H1 (cell line): ENCODE data around the gene FERMT2. TPM values are rescaled to one million over a fixed set of nuclear protein-coding genes. Genes with fewer than 3 reads are reported as not detected.

Source experiments
- CTCF ChIA-PET: fragments of 300-600 bp; sonication (Branson Sonifier 250); formaldehyde crosslinking; loops from one replicate; lab custom pipeline; 2021; ENCODE audit not compliant: partially characterized antibody; lab: Charles Lee
- POLR2A ChIA-PET: fragments of 300-600 bp; sonication (Branson Sonifier 250); formaldehyde crosslinking; loops from one replicate; lab custom pipeline; 2021; ENCODE audit warnings: inconsistent platforms; ENCODE audit not compliant: partially characterized antibody; lab: Charles Lee
- DNase-seq, 2 experiments: peaks; one replicate each; pipeline versions ENCODE4 v3.0.0 to v3.0.0-alpha.2; 2010 to 2022; ENCODE audit warnings: low spot score in 2 of 2, low read depth in 1 of 2, mixed read lengths in 1 of 2
- FAIRE-seq: peaks from 2 replicates; lab custom pipeline; 2011; peaks lifted over from hg19 to GRCh38; lab: Jason Lieb, UNC
- H2AFZ ChIP-seq: 2 replicates; pipeline ENCODE4 v1.8.1; 2012; ENCODE audit warnings: low read length, inconsistent platforms
- H2AK5ac ChIP-seq: 2 replicates; pipeline ENCODE4 v1.6.1; 2013; ENCODE audit warnings: low read depth, low read length
- H2BK120ac ChIP-seq: replicated peaks from 2 replicates; pipeline ENCODE3; 2013; ENCODE audit warnings: low read depth, low read length, inconsistent platforms
- H2BK12ac ChIP-seq: 2 replicates; pipeline ENCODE4 v1.6.1; 2013; ENCODE audit warnings: low read depth, low read length
- H2BK15ac ChIP-seq: 2 replicates; pipeline ENCODE4 v1.6.1; 2013; ENCODE audit warnings: low read length
- H2BK20ac ChIP-seq: 2 replicates; pipeline ENCODE4 v1.6.1; 2013; ENCODE audit warnings: low read length
- H2BK5ac ChIP-seq: 2 replicates; pipeline ENCODE4 v1.6.1; 2013; ENCODE audit warnings: low read depth, low read length
- H3K14ac ChIP-seq: 2 replicates; pipeline ENCODE4 v1.6.1; 2013; ENCODE audit warnings: inconsistent platforms; ENCODE audit not compliant: insufficient read length
- H3K18ac ChIP-seq: 2 replicates; pipeline ENCODE4 v1.6.1; 2013; ENCODE audit warnings: low read length; ENCODE audit errors: extremely low read depth
- H3K23ac ChIP-seq: 2 replicates; pipeline ENCODE4 v1.6.1; 2013; ENCODE audit warnings: inconsistent platforms; ENCODE audit not compliant: insufficient read length
- H3K23me2 ChIP-seq: 2 replicates; pipeline ENCODE4 v1.6.1; 2013; ENCODE audit warnings: low read depth, low read length
- H3K27ac ChIP-seq: 2 replicates; pipeline ENCODE4 v1.6.1; 2011; ENCODE audit warnings: low read depth, low read length, inconsistent platforms
- H3K27me3 ChIP-seq, 4 experiments: replicated peaks in 1 of 4; 1 replicate in 1 of 4; 2 replicates in 3 of 4; pipeline versions ENCODE4 v1.6.1 to v1.8.1; 2011 to 2013; ENCODE audit warnings: low read length in 3 of 4, mild to moderate bottlenecking in 3 of 4, inconsistent platforms in 2 of 4, mixed read lengths in 2 of 4, moderate library complexity in 1 of 4; ENCODE audit not compliant: control insufficient read depth in 3 of 4, insufficient read depth in 3 of 4; ENCODE audit errors: extremely low read depth in 1 of 4
- H3K36me3 ChIP-seq, 4 experiments: 2 replicates each; pipeline versions ENCODE4 v1.6.1 to v1.8.1; 2011 to 2013; ENCODE audit warnings: mild to moderate bottlenecking in 4 of 4, low read length in 3 of 4, moderate library complexity in 2 of 4, control low read depth in 1 of 4, inconsistent platforms in 1 of 4; ENCODE audit not compliant: insufficient read depth in 4 of 4, control insufficient read depth in 2 of 4
- H3K4ac ChIP-seq: replicated peaks from 2 replicates; pipeline ENCODE3; 2013; ENCODE audit warnings: low read length, low read depth, mixed read lengths, inconsistent platforms; ENCODE audit not compliant: insufficient read length
- H3K4me1 ChIP-seq, 4 experiments: replicated peaks in 1 of 4; 1 replicate in 1 of 4; 2 replicates in 3 of 4; pipeline versions ENCODE4 v1.6.1 to v1.8.1; 2011 to 2013; ENCODE audit warnings: low read length in 3 of 4, inconsistent platforms in 2 of 4, mixed read lengths in 1 of 4; ENCODE audit not compliant: insufficient read depth in 4 of 4, control insufficient read depth in 3 of 4
- H3K4me2 ChIP-seq, 2 experiments: 2 replicates each; pipeline versions ENCODE4 v1.6.1 to v1.8.1; 2011 to 2013; ENCODE audit warnings: low read depth in 2 of 2, low read length in 2 of 2, control low read depth in 1 of 2, inconsistent platforms in 1 of 2, mild to moderate bottlenecking in 1 of 2; ENCODE audit not compliant: insufficient read depth in 1 of 2
- H3K4me3 ChIP-seq, 4 experiments: fragments of 200-600, 300-600 bp in 1 of 4; sonication (generic), shearing (Covaris generic), sonication (Bioruptor Twin) in 1 of 4; 2 replicates each; pipeline versions ENCODE4 v1.5.1 to v1.8.1; 2011 to 2016; ENCODE audit warnings: low read length in 4 of 4, low read depth in 3 of 4, control low read depth in 2 of 4, inconsistent platforms in 2 of 4, mild to moderate bottlenecking in 2 of 4, mixed read lengths in 1 of 4, moderate library complexity in 1 of 4; ENCODE audit not compliant: insufficient read depth in 2 of 4; ENCODE audit errors: extremely low read depth in 1 of 4
- H3K56ac ChIP-seq: replicated peaks from 2 replicates; pipeline ENCODE3; 2013; ENCODE audit warnings: low read depth, mild to moderate bottlenecking, mixed read lengths, low read length, inconsistent platforms; ENCODE audit not compliant: insufficient read length
- H3K79me1 ChIP-seq: 2 replicates; pipeline ENCODE4 v1.6.1; 2013; ENCODE audit warnings: low read depth, low read length, control low read depth
- H3K79me2 ChIP-seq, 2 experiments: 2 replicates each; pipeline versions ENCODE4 v1.6.1 to v1.8.1; 2012 to 2013; ENCODE audit warnings: low read length in 2 of 2, mild to moderate bottlenecking in 2 of 2, inconsistent platforms in 1 of 2; ENCODE audit not compliant: insufficient read depth in 2 of 2, control insufficient read depth in 1 of 2
- H3K9ac ChIP-seq, 4 experiments: replicated peaks in 1 of 4; 1 replicate in 1 of 4; 2 replicates in 3 of 4; pipeline versions ENCODE4 v1.6.1 to v1.8.1; 2011 to 2013; ENCODE audit warnings: low read depth in 3 of 4, low read length in 3 of 4, control low read depth in 2 of 4, mild to moderate bottlenecking in 2 of 4, moderate library complexity in 2 of 4, inconsistent platforms in 1 of 4; ENCODE audit errors: extremely low read depth in 1 of 4
- H3K9me3 ChIP-seq, 2 experiments: 2 replicates each; pipeline versions ENCODE4 v1.6.1 to v1.8.1; 2012 to 2013; ENCODE audit warnings: mild to moderate bottlenecking in 2 of 2, moderate library complexity in 2 of 2, control low read depth in 1 of 2, inconsistent platforms in 1 of 2, low read depth in 1 of 2, low read length in 1 of 2, mixed read lengths in 1 of 2; ENCODE audit not compliant: insufficient read depth in 2 of 2
- H4K20me1 ChIP-seq, 2 experiments: replicated peaks in 1 of 2; 2 replicates each; pipeline versions ENCODE3 to v1.8.1; 2011 to 2013; ENCODE audit warnings: inconsistent platforms in 2 of 2, low read length in 2 of 2, mild to moderate bottlenecking in 1 of 2; ENCODE audit not compliant: insufficient read depth in 2 of 2, control insufficient read depth in 1 of 2
- H4K5ac ChIP-seq: 2 replicates; pipeline ENCODE4 v1.6.1; 2013; ENCODE audit warnings: low read length, low read depth, mixed read lengths, inconsistent platforms; ENCODE audit not compliant: insufficient read length
- H4K8ac ChIP-seq: 2 replicates; pipeline ENCODE4 v1.8.0; 2013; ENCODE audit warnings: mild to moderate bottlenecking, moderate library complexity, low read length, inconsistent platforms; ENCODE audit not compliant: insufficient read depth; ENCODE audit errors: extremely low read depth
- H4K91ac ChIP-seq: replicated peaks from 2 replicates; pipeline ENCODE3; 2013; ENCODE audit warnings: low read length, mixed read lengths, inconsistent platforms; ENCODE audit not compliant: insufficient read length
- BACH1 ChIP-seq: IDR thresholded peaks from 2 replicates; pipeline ENCODE4 v1.6.1; 2012; ENCODE audit warnings: low read length, improper control_type of control experiment
- CTBP2 ChIP-seq: IDR thresholded peaks from 2 replicates; pipeline ENCODE4 v1.7.0; 2011; ENCODE audit warnings: borderline replicate concordance, mild to moderate bottlenecking, moderate library complexity, mixed read lengths, low read length; ENCODE audit not compliant: insufficient read depth, insufficient read length
- CTCF ChIP-seq, 3 experiments: IDR thresholded peaks; 1 replicate in 2 of 3; 2 replicates in 1 of 3; pipeline versions ENCODE4 v1.5.1 to v1.6.1; 2011; ENCODE audit warnings: low read length in 3 of 3, mild to moderate bottlenecking in 3 of 3, inconsistent platforms in 2 of 3, low read depth in 1 of 3, moderate library complexity in 1 of 3; ENCODE audit not compliant: insufficient read depth in 1 of 3; ENCODE audit errors: control extremely low read depth in 1 of 3
- EZH2 ChIP-seq: fragments of 200-600 bp; sonication (generic); IDR thresholded peaks from 2 replicates; pipeline ENCODE4 v1.7.1; 2012; ENCODE audit warnings: low read depth, mild to moderate bottlenecking, moderate library complexity, low read length, inconsistent platforms; ENCODE audit not compliant: severe bottlenecking
- JUN ChIP-seq: IDR thresholded peaks from 2 replicates; pipeline ENCODE4 v1.6.1; 2011; ENCODE audit warnings: low read depth, mild to moderate bottlenecking, improper control_type of control experiment, low read length
- KDM1A ChIP-seq: fragments of 200-600, 300-600 bp; sonication (generic); IDR thresholded peaks from 2 replicates; pipeline ENCODE4 v1.7.1; 2016; ENCODE audit warnings: mild to moderate bottlenecking, low read length, borderline replicate concordance
- MAX ChIP-seq: IDR thresholded peaks from 2 replicates; pipeline ENCODE4 v1.6.1; 2012; ENCODE audit warnings: inconsistent platforms
- NRF1 ChIP-seq: IDR thresholded peaks from 2 replicates; pipeline ENCODE4 v1.6.1; 2011; ENCODE audit warnings: mild to moderate bottlenecking, low read depth, low read length, improper control_type of control experiment
- POLR2A ChIP-seq, 2 experiments: IDR thresholded peaks; 1 replicate in 1 of 2; 2 replicates in 1 of 2; pipeline ENCODE4 v1.6.1; 2011; ENCODE audit warnings: low read depth in 2 of 2, low read length in 2 of 2, mild to moderate bottlenecking in 2 of 2; ENCODE audit errors: control extremely low read depth in 1 of 2
- RBBP5 ChIP-seq: IDR thresholded peaks from 2 replicates; pipeline ENCODE4 v1.7.1; 2012; ENCODE audit warnings: low read depth, mild to moderate bottlenecking, inconsistent platforms, low read length, moderate library complexity, borderline replicate concordance
- SP1 ChIP-seq: IDR thresholded peaks from 2 replicates; pipeline ENCODE4 v1.6.1; 2011; ENCODE audit warnings: low read depth, low read length
- SRF ChIP-seq: IDR thresholded peaks from 2 replicates; pipeline ENCODE4 v1.6.1; 2011; ENCODE audit warnings: mild to moderate bottlenecking, low read depth, low read length, moderate library complexity
- WGBS, 2 experiments: shearing (Covaris generic) in 1 of 2; methylation state at CpG; one replicate each; pipeline versions ENCODE4 v1.1.6 to v1.1.7; 2013 to 2015; ENCODE audit warnings: low lambda C conversion rate in 2 of 2, mixed read lengths in 2 of 2, inconsistent platforms in 1 of 2, low coverage in 1 of 2, missing lambda C conversion rate in 1 of 2; ENCODE audit not compliant: insufficient replicate concordance in 2 of 2, insufficient coverage in 1 of 2, insufficient read length in 1 of 2; ENCODE audit errors: extremely low coverage in 1 of 2, missing lambda C conversion rate in 1 of 2; 5-methylcytosine and 5-hydroxymethylcytosine counted together
- polyA plus RNA-seq, 7 experiments: library from polyadenylated mRNA; depleted of rRNA in 3 of 7; stranded (reverse) in 5 of 7; unstranded in 2 of 7; fragments of >200 nt in 5 of 7; fragments of 200-250 nt in 2 of 7; gene quantifications; 1 replicate in 5 of 7; 2 replicates in 1 of 7; 4 replicates in 1 of 7; pipeline versions ENCODE4 v1.2.1 to v1.2.3, GENCODE V29; 2011 to 2013; ENCODE audit warnings: missing spikeins in 2 of 7, mixed read lengths in 2 of 7
- total RNA-seq: library from RNA; stranded (reverse); fragmentation: NEBNext Ultra II Directional; extraction: Animal tissue kit (Norgen Biotek cat#: 25700); gene quantifications from 2 replicates; pipeline ENCODE4 v1.2.1, GENCODE V29; 2021

Gene FERMT2
- total and polyA plus RNA-seq, 2 of the 8 experiments (the other 6 are each of a cell fraction or from before 2014, with no cell fraction given): 53.3 to 142 TPM

GRCh38 chr14:52878946-52879345 lies 71.9 kb downstream of the FERMT2 start:
- Histone ChIP-seq H3K4me2 (no peak overlapping the region), H3K23me2 (no peaks in the 10 kb centered on the region), H2BK120ac (no peak overlapping the region), H4K8ac (no peak overlapping the region), H4K91ac (no peak overlapping the region), H3K79me2 (peaks cover 0 to 2% of the 10 kb centered on the region in 2 experiments; a peak in 1 of 4 replicates), H2BK5ac (no peak overlapping the region), H3K79me1 (no peaks in the 10 kb centered on the region), H2BK20ac (no peak overlapping the region), H3K4me3 (no peak overlapping the region), H3K23ac (no peak overlapping the region), H3K27me3 (no peaks in the 10 kb centered on the region), H3K4me1 (peaks cover 0 to 5% (median 3%) of the 10 kb centered on the region in 4 experiments; a peak in 3 of 7 replicates), H4K5ac (no peak overlapping the region), H3K27ac (no peak overlapping the region), H3K18ac (no peak overlapping the region), H3K9me3 (no peaks in the 10 kb centered on the region), H2BK12ac (no peak overlapping the region), H3K4ac (no peak overlapping the region), H3K56ac (no peak overlapping the region), H3K14ac (no peak overlapping the region), H2AK5ac (no peak overlapping the region), H2BK15ac (no peak overlapping the region), H2AFZ (no peak overlapping the region), H4K20me1 (no peaks in the 10 kb centered on the region), H3K9ac (no peak overlapping the region), H3K36me3 (peaks cover 3 to 61% (median 10%) of the 10 kb centered on the region in 4 experiments; a peak in 5 of 8 replicates)
- FAIRE-seq (no peak), DNase-seq (no peak)
- POLR2A ChIA-PET: no interaction called here
- CTCF ChIA-PET: no interaction called here
- 91% methylated on average over 3 of the region's 3 CpGs; no CpG with 5 or more reads in 1 of the 2 experiments for WGBS, 2 experiments
- no peak for TF ChIP-seq JUN
- TF ChIP-seq KDM1A: no peak
- no peak for TF ChIP-seq MAX
- no peak for TF ChIP-seq RBBP5
- no peak for TF ChIP-seq EZH2
- TF ChIP-seq CTBP2: no peak
- TF ChIP-seq NRF1: no peak
- TF ChIP-seq POLR2A (IDR thresholded peaks at IDR 0.05; ENCODE audit: control extremely low read depth in 1 of 2, low read depth in 2 of 2, low read length in 2 of 2): no peak
- no peak for TF ChIP-seq BACH1
- no peak for TF ChIP-seq SRF
- TF ChIP-seq CTCF (IDR thresholded peaks at IDR 0.05; ENCODE audit: control extremely low read depth in 1 of 3, insufficient read depth in 1 of 3, low read depth in 1 of 3, low read length in 3 of 3): no peak
- no peak for TF ChIP-seq SP1
